ENCODE measurements around the gene MIOX.

The MIOX gene

DNA sequence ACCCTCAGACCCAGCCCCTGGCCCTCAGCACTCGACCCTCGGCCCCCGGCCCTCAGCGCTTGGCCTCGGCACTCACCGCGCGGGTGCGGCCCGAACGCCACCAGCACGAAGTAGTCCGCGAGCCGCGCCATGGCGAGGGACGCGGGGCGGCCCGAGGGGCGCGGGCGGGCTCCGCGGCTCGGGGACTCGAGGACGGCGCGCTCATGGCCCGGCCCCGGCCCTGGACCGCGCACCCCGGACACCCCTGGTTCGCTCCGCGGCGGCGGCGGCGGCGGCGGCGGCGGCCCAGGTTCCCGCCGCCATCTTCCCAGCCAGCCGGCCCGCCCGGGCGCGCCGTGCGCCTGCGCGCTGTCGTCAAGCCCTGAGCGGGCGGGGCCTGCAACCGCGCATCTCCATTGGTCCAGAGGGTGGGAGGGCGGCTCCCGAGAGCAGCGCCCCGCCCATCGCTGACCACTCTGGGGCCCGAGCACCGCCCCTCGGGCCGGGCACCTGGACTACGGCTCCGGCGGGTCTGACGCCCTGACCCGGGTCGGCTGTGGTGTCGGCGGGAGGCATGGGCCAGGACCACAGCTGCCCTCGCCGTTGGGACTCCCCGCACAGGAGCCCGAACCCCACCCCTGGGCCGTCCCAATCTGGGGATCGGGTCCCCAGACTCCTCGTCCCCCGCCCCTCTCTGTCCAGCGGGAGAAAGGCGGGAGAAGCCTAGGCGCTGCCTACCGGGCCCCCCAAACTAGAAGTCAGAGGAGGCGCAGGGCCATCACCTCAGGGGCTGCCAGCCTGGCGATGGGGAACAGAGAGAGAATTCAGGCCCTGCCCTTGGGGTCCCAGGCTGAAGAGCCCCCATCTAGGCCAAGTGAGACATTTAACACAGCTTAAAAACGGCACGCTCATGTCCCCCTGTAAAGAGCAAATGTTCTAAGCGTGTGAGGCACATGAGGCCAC, 11.7 kb upstream of the MIOX start, which contains the start of gene SBF1:
Gene SBF1, minus strand, starts transcription at position 326 of the 942 bp plus-strand sequence. Its CDS starts 195 bp downstream, at position 131.
- peak within 1 kb of the TSS; percentile 71 for H3K4me3 ChIP-seq (ENCODE audit: low read length)
- peak; percentile 85 for DNase-seq (ENCODE audit: low read depth)
- TF ChIP-seq, protein P1, sequence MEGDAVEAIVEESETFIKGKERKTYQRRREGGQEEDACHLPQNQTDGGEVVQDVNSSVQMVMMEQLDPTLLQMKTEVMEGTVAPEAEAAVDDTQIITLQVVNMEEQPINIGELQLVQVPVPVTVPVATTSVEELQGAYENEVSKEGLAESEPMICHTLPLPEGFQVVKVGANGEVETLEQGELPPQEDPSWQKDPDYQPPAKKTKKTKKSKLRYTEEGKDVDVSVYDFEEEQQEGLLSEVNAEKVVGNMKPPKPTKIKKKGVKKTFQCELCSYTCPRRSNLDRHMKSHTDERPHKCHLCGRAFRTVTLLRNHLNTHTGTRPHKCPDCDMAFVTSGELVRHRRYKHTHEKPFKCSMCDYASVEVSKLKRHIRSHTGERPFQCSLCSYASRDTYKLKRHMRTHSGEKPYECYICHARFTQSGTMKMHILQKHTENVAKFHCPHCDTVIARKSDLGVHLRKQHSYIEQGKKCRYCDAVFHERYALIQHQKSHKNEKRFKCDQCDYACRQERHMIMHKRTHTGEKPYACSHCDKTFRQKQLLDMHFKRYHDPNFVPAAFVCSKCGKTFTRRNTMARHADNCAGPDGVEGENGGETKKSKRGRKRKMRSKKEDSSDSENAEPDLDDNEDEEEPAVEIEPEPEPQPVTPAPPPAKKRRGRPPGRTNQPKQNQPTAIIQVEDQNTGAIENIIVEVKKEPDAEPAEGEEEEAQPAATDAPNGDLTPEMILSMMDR (conservative IDR thresholded peaks at IDR 0.05; ENCODE audit: low read length): no peak

DNA sequence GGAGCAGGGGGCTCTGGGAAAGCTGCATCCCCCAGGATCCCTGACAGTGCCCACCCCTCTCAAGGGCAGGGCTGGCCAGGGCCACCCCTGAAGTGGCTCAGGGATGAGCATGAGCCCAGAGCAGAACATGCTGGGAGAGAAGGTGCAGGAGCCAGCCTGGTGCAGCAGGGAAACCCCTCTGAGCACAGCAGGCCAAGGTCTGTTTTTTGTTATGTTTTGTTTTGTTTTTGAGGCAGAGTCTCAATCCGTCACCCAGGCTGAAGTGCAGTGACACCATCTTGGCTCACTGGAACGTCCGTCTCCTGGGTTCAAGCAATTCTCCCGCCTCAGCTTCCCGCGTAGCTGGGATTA, 11.0 kb upstream of the MIOX start:
- H3K4me3 ChIP-seq (ENCODE audit: low read length): no peak overlapping the region
- TF ChIP-seq, protein P1 (conservative IDR thresholded peaks at IDR 0.05; ENCODE audit: low read length): no peak
- DNase-seq (ENCODE audit: low read depth): no peak

DNA sequence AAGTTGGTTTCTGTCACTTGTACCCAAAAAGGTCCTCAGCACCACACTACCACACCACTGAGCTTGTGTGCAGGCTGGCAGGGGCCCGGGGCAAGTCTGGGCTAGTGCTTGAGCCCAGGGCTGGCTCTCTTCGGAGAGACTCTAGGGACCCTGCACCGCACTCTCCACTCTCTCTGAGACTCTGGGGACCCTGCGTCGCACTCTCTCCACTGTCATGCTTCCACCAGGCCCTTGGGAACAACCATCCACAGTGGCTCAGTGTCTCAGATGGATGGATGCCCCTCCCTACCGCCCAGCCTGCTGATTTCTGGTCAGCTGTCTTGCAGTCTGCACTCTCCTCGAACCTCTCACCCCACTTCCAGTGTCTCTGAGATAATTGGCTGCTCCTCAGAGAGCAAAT, 9.8 kb upstream of the MIOX start:
- TF ChIP-seq, protein P1 (conservative IDR thresholded peaks at IDR 0.05; ENCODE audit: low read length): no peak
- no peak for DNase-seq (ENCODE audit: low read depth)
- no peak overlapping the region for H3K4me3 ChIP-seq (ENCODE audit: low read length)

DNA sequence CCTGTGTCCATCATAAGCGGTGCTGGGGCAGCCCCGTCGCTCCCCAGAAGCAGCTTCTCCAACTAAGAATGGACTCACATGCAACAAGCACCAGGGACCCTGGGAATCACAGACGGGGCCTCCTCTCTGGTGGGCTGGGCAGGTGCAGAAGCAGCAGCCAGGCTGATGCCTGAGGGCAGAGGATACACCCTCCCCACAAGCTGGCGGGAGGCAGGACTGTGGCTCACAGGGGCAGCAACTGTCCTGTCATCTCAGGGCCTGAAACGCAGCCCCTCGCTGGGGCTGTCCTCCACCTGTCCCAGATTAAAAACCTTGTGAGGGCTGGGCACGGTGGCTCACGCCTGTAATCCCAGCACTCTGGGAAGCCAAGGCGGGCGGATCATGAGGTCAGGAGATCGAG, 8.7 kb upstream of the MIOX start:
- DNase-seq (ENCODE audit: low read depth): no peak
- no peak overlapping the region for H3K4me3 ChIP-seq (ENCODE audit: low read length)
- TF ChIP-seq, protein P1 (conservative IDR thresholded peaks at IDR 0.05; ENCODE audit: low read length): no peak

DNA sequence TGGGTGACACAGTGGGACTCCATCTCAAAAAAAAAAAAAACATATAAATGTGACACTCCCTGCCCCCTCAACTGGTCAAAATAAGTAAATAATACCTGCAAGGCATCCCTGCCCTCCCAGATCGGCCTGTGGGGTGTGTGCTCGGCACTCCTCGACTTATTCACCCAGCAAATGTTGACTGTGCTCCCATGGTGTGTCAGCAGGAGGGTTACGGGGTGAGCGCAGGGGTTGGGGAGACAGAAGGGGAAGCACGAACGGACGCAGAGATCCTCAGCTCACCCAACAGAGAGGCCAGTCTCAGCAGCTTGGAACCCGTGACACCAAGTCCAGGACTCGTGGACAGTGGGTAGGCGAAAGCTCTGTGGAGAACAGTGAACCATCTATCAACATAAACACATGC, 6.9 kb upstream of the MIOX start:
- no peak for DNase-seq (ENCODE audit: low read depth)
- TF ChIP-seq, protein P1 (conservative IDR thresholded peaks at IDR 0.05; ENCODE audit: low read length): no peak
- no peak overlapping the region for H3K4me3 ChIP-seq (ENCODE audit: low read length)

DNA sequence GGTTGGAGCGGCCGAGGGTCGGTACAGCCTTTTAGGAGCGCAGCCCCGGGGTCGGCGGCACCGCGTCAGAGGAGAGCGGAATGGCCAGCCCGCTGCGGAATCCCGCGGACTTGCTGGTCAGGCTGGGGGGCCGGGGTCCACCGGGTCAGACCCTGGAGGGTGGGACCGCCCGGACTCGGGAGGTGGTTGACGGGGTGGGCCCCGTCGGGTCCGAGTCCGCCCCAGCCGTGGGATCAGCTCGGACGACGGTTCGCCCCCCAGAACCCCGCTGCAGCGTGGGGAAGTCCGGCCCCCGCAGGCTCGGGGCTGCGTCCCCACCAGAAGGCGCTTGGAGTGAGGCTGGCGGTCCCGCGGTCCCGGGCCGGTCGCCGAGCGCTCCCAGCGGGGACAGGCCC, 5.6 kb upstream of the MIOX start:
- peak overlapping the region; percentile 87 for H3K4me3 ChIP-seq (ENCODE audit: low read length)
- TF ChIP-seq, protein P1 (conservative IDR thresholded peaks at IDR 0.05; ENCODE audit: low read length): no peak
- no peak for DNase-seq (ENCODE audit: low read depth)

All from AG10803 (cell line).